CD14-positive monocyte (primary cell): ENCODE results near the gene LRCH1. TPM values are rescaled to one million over a fixed set of nuclear protein-coding genes. Genes with fewer than 3 reads are reported as not detected.

Experiments
- DNase-seq, 3 donors: peaks; one replicate each; pipeline ENCODE4 v3.0.0-alpha.2; 2011 to 2022
- H2AFZ ChIP-seq: 2 replicates; pipeline ENCODE4 v1.6.0; 2012; ENCODE audit warnings: mild to moderate bottlenecking, low read depth, low read length, inconsistent platforms; ENCODE audit not compliant: insufficient read depth, poor library complexity, severe bottlenecking
- H3K27ac ChIP-seq, 2 donors: 1 replicate in 1 of 2; 2 replicates in 1 of 2; pipeline ENCODE4 v1.5.1; 2012 to 2013; ENCODE audit warnings: low read length in 2 of 2, control low read depth in 1 of 2, inconsistent platforms in 1 of 2, low read depth in 1 of 2, mild to moderate bottlenecking in 1 of 2
- H3K27me3 ChIP-seq, 2 donors: one replicate each; pipeline versions ENCODE4 v1.6.0 to v1.6.1; 2011 to 2013; ENCODE audit warnings: low read length in 2 of 2; ENCODE audit not compliant: control insufficient read depth in 2 of 2, insufficient read depth in 2 of 2
- H3K36me3 ChIP-seq, 2 donors: replicated peaks in 1 of 2; 1 replicate in 1 of 2; 2 replicates in 1 of 2; pipeline versions ENCODE4 v1.5.1 to v1.6.1; 2012 to 2013; ENCODE audit warnings: low read length in 2 of 2, control low read depth in 1 of 2, inconsistent platforms in 1 of 2, mild to moderate bottlenecking in 1 of 2; ENCODE audit not compliant: insufficient read depth in 2 of 2, control insufficient read depth in 1 of 2
- H3K4me1 ChIP-seq, 2 donors: 1 replicate in 1 of 2; 2 replicates in 1 of 2; pipeline versions ENCODE4 v1.5.1 to v1.6.1; 2012 to 2013; ENCODE audit warnings: low read length in 2 of 2, control low read depth in 1 of 2, inconsistent platforms in 1 of 2, mild to moderate bottlenecking in 1 of 2, moderate library complexity in 1 of 2; ENCODE audit not compliant: insufficient read depth in 2 of 2, control insufficient read depth in 1 of 2
- H3K4me2 ChIP-seq: replicated peaks from 2 replicates; pipeline ENCODE3; 2012; ENCODE audit warnings: low read length, moderate library complexity, mild to moderate bottlenecking; ENCODE audit not compliant: poor library complexity, severe bottlenecking; ENCODE audit errors: extremely low read depth
- H3K4me3 ChIP-seq, 3 experiments: fragments of 200-600 bp in 1 of 3; sonication (generic) in 1 of 3; replicated peaks in 1 of 3; 1 replicate in 2 of 3; 2 replicates in 1 of 3; pipeline ENCODE4 v1.5.1; 2011 to 2013; ENCODE audit warnings: low read length in 3 of 3, mild to moderate bottlenecking in 3 of 3, control low read depth in 2 of 3, low read depth in 2 of 3, inconsistent platforms in 1 of 3, moderate library complexity in 1 of 3
- H3K79me2 ChIP-seq: 2 replicates; pipeline ENCODE4 v1.6.0; 2012; ENCODE audit warnings: mild to moderate bottlenecking, control low read depth, inconsistent platforms, low read length, moderate library complexity; ENCODE audit not compliant: insufficient read depth
- H3K9ac ChIP-seq: 2 replicates; pipeline ENCODE4 v1.6.0; 2017; ENCODE audit warnings: low read length, mild to moderate bottlenecking; ENCODE audit not compliant: insufficient read depth, poor library complexity, severe bottlenecking
- H3K9me3 ChIP-seq, 2 donors: replicated peaks in 1 of 2; 1 replicate in 1 of 2; 2 replicates in 1 of 2; pipeline versions ENCODE4 v1.5.1 to v1.6.1; 2012 to 2013; ENCODE audit warnings: low read length in 2 of 2, control low read depth in 1 of 2; ENCODE audit not compliant: control insufficient read depth in 1 of 2, insufficient read depth in 1 of 2
- H4K20me1 ChIP-seq: 2 replicates; pipeline ENCODE4 v1.6.0; 2012; ENCODE audit warnings: mild to moderate bottlenecking, low read length, control low read depth, moderate library complexity; ENCODE audit not compliant: insufficient read depth
- H3K27ac Mint-ChIP-seq, 7 donors: one replicate each; pipeline ENCODE4 v1.8.0; 2020; ENCODE audit warnings: mild to moderate bottlenecking in 7 of 7, mixed read lengths in 7 of 7, moderate library complexity in 6 of 7, inconsistent platforms in 2 of 7
- H3K27me3 Mint-ChIP-seq, 3 donors: one replicate each; pipeline ENCODE4 v1.8.0; 2021 to 2022; ENCODE audit warnings: low read depth in 3 of 3, mild to moderate bottlenecking in 3 of 3, mixed read lengths in 3 of 3, moderate library complexity in 3 of 3, inconsistent platforms in 1 of 3
- H3K36me3 Mint-ChIP-seq, 2 donors: one replicate each; pipeline ENCODE4 v1.8.0; 2020; ENCODE audit warnings: mixed read lengths in 2 of 2, inconsistent platforms in 1 of 2, mild to moderate bottlenecking in 1 of 2
- H3K4me1 Mint-ChIP-seq: one replicate; pipeline ENCODE4 v1.8.0; 2020; ENCODE audit warnings: mild to moderate bottlenecking, mixed read lengths
- H3K4me3 Mint-ChIP-seq, 2 donors: one replicate each; pipeline ENCODE4 v1.8.0; 2020; ENCODE audit warnings: mild to moderate bottlenecking in 2 of 2, mixed read lengths in 2 of 2, moderate library complexity in 1 of 2
- H3K9me3 Mint-ChIP-seq, 7 donors: one replicate each; pipeline ENCODE4 v1.8.0; 2020 to 2022; ENCODE audit warnings: mixed read lengths in 7 of 7, mild to moderate bottlenecking in 6 of 7, moderate library complexity in 6 of 7, inconsistent platforms in 2 of 7
- WGBS: methylation state at CpG from one replicate; pipeline ENCODE4 v1.1.5; 2013; ENCODE audit warnings: missing lambda C conversion rate; ENCODE audit not compliant: insufficient coverage; 5-methylcytosine and 5-hydroxymethylcytosine counted together
- intact Hi-C, 2 donors: fragments of 100-400 bp; cut with micrococcal nuclease; formaldehyde crosslinking; loops; one replicate each; pipeline versions ENCODE4 v1.15.0 to v1.15.1; 2023
- polyA plus RNA-seq, 3 donors: library from polyadenylated mRNA; depleted of rRNA in 1 of 3; unstranded in 2 of 3; stranded (reverse) in 1 of 3; fragments of 300-500 nt in 2 of 3; fragments of >200 nt in 1 of 3; fragmentation: Illumina TruSeq in 2 of 3; gene quantifications; 1 replicate in 2 of 3; 2 replicates in 1 of 3; pipeline ENCODE4 v1.2.3, GENCODE V29; 2012 to 2021
- TF ChIP-seq, protein P1 (sequence below): fragments of 200-600 bp; IDR thresholded peaks from one replicate; pipeline ENCODE4 v1.8.0; 2022; ENCODE audit warnings: antibody characterized with exemption, mild to moderate bottlenecking

Gene LRCH1
- polyA plus RNA-seq, 3 donors: 0.88 to 7.1 (median 2.1) TPM

DNA sequence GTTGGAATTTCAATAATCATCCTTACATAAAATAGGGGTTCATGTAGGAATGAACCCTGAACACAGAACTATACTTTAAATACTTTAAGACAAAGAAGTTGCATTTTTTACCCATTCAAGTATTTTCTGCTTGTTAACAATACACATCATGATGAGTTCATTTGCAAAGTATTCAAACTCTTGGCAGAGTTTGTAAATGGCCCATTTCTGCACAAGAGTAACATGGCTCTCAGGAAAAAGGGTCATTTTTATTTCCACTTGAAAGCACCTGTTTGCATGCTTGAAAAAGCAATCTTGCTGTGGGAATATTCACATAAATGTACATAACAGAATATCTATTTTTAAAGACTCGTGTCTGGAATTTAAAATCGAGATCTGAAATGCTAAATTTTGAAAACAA, 225.9 kb downstream of the LRCH1 start:
- H2AFZ ChIP-seq: no peak overlapping the region
- H3K27ac ChIP-seq: no peak overlapping the region
- Mint-ChIP-seq H3K27ac (no peak overlapping the region), H3K4me1 (no peaks in the 10 kb centered on the region), H3K27me3 (no peaks in the 10 kb centered on the region), H3K9me3 (no peaks in the 10 kb centered on the region), H3K36me3 (peaks cover 65 to 76% of the 10 kb centered on the region in 2 donors), H3K4me3 (no peak overlapping the region)
- H3K27me3 ChIP-seq: no peaks in the 10 kb centered on the region
- intact Hi-C loops: no loop called here
- H4K20me1 ChIP-seq: no peaks in the 10 kb centered on the region
- no CpG with 5 or more reads among the region's 2 CpGs for WGBS
- no peaks in the 10 kb centered on the region for H3K79me2 ChIP-seq
- H3K36me3 ChIP-seq: peaks cover 96 to 97% of the 10 kb centered on the region in 2 donors
- no peaks in the 10 kb centered on the region for H3K9me3 ChIP-seq
- no peak overlapping the region for H3K9ac ChIP-seq
- no peak for DNase-seq
- H3K4me2 ChIP-seq: no peak overlapping the region
- H3K4me3 ChIP-seq: no peak overlapping the region
- TF ChIP-seq, protein P1, sequence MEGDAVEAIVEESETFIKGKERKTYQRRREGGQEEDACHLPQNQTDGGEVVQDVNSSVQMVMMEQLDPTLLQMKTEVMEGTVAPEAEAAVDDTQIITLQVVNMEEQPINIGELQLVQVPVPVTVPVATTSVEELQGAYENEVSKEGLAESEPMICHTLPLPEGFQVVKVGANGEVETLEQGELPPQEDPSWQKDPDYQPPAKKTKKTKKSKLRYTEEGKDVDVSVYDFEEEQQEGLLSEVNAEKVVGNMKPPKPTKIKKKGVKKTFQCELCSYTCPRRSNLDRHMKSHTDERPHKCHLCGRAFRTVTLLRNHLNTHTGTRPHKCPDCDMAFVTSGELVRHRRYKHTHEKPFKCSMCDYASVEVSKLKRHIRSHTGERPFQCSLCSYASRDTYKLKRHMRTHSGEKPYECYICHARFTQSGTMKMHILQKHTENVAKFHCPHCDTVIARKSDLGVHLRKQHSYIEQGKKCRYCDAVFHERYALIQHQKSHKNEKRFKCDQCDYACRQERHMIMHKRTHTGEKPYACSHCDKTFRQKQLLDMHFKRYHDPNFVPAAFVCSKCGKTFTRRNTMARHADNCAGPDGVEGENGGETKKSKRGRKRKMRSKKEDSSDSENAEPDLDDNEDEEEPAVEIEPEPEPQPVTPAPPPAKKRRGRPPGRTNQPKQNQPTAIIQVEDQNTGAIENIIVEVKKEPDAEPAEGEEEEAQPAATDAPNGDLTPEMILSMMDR: no peak
- no peaks in the 10 kb centered on the region for H3K4me1 ChIP-seq

DNA sequence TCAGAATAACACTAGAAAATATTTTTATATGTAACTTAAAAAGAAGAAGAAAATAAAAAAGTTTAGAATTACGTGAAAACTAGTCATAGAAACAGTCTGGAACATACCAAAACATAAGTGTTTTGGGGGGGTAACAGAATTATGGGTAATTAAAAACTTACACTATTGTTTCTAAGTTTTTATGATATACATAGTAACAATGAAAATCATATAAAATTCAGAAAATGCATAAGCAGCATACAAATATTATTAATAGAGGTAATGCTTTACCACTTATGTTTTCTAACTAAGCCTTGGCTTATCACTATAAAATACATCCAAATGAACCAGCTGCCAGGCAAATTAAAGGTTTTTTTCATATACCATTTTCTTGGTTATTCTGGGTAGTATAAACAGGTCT, 229.1 kb downstream of the LRCH1 start:
- no peaks in the 10 kb centered on the region for H3K4me1 Mint-ChIP-seq
- no peak for DNase-seq
- Histone ChIP-seq H3K4me1 (no peaks in the 10 kb centered on the region), H3K4me3 (no peak overlapping the region), H3K9ac (no peak overlapping the region), H3K27me3 (no peaks in the 10 kb centered on the region), H4K20me1 (peaks cover 3% of the 10 kb centered on the region), H3K36me3 (peaks cover 96 to 99% of the 10 kb centered on the region in 2 donors), H3K79me2 (no peaks in the 10 kb centered on the region), H3K4me2 (no peak overlapping the region), H2AFZ (no peak overlapping the region), H3K9me3 (no peaks in the 10 kb centered on the region), H3K27ac (no peak overlapping the region)
- no peak overlapping the region for H3K4me3 Mint-ChIP-seq
- H3K9me3 Mint-ChIP-seq: no peaks in the 10 kb centered on the region
- intact Hi-C loops: no loop called here
- TF ChIP-seq, protein P1: no peak
- no CpG with 5 or more reads among the region's 1 CpG for WGBS
- H3K36me3 Mint-ChIP-seq: peaks cover 61 to 72% of the 10 kb centered on the region in 2 donors
- H3K27ac Mint-ChIP-seq: no peak overlapping the region
- H3K27me3 Mint-ChIP-seq: no peaks in the 10 kb centered on the region
